Stomach (tissue), 4 donors: ENCODE measurements around the gene ZFAND5.

Experiments
- EP300 ChIP-seq: sonication (generic); formaldehyde crosslinking; IDR thresholded peaks from one replicate; pipeline ENCODE4 v1.6.1; 2017; ENCODE audit warnings: antibody characterized with exemption
- POLR2A ChIP-seq, 4 donors: fragments of 450-650 bp; IDR thresholded peaks; one replicate each; pipeline ENCODE4 v1.6.1; 2016; ENCODE audit warnings: antibody characterized with exemption in 4 of 4, control low read depth in 2 of 4, mild to moderate bottlenecking in 1 of 4, moderate library complexity in 1 of 4
- POLR2AphosphoS5 ChIP-seq, 3 donors: sonication (generic); formaldehyde crosslinking; IDR thresholded peaks; one replicate each; pipeline ENCODE4 v1.6.1; 2016; ENCODE audit warnings: antibody characterized with exemption in 3 of 3
- TF ChIP-seq, protein P1 (sequence below), 7 experiments: fragments of 450-650 bp in 4 of 7; fragments of 200-600 bp in 3 of 7; sonication (generic) in 3 of 7; IDR thresholded peaks; one replicate each; pipeline ENCODE4 v1.5.1; 2016 to 2019; ENCODE audit warnings: antibody characterized with exemption in 7 of 7, control low read depth in 2 of 7, mild to moderate bottlenecking in 1 of 7

DNA sequence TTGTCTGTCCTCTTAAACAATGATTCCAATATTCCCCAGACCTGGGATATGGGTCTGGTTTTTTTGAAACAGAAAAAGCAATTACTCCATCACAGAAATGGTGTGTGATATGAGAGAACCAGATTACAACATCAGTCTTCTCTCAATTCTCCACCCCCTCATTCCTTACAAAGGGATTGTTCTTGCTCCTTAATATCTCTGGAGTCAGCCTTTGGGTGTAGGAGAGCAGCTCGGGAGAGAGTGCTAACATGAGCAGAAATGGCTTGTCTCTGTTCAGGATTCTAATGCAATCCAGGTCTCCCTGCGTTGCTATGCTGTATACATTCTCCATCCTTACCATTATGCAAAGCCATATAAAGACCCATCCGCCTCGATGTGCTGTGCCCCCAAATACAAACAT lies 32.7 kb downstream of the ZFAND5 start:
- TF ChIP-seq, protein P1, sequence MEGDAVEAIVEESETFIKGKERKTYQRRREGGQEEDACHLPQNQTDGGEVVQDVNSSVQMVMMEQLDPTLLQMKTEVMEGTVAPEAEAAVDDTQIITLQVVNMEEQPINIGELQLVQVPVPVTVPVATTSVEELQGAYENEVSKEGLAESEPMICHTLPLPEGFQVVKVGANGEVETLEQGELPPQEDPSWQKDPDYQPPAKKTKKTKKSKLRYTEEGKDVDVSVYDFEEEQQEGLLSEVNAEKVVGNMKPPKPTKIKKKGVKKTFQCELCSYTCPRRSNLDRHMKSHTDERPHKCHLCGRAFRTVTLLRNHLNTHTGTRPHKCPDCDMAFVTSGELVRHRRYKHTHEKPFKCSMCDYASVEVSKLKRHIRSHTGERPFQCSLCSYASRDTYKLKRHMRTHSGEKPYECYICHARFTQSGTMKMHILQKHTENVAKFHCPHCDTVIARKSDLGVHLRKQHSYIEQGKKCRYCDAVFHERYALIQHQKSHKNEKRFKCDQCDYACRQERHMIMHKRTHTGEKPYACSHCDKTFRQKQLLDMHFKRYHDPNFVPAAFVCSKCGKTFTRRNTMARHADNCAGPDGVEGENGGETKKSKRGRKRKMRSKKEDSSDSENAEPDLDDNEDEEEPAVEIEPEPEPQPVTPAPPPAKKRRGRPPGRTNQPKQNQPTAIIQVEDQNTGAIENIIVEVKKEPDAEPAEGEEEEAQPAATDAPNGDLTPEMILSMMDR (IDR thresholded peaks at IDR 0.05), result no peak
- TF ChIP-seq POLR2A (IDR thresholded peaks at IDR 0.05), result no peak
- no peak for TF ChIP-seq POLR2AphosphoS5 (IDR thresholded peaks at IDR 0.05)
- no peak for TF ChIP-seq EP300
